H9 (cell line): Measurements from ENCODE around the gene RALGAPA1. TPM values are rescaled to one million over a fixed set of nuclear protein-coding genes. Genes with fewer than 3 reads are reported as not detected.
"Not testable (repeated sequence)": the region's sequence is repeated elsewhere in the genome, so short reads cannot be mapped to it uniquely, and the experiment has no call there.

Experiments
- DNase-seq: peaks from one replicate; pipeline ENCODE4 v3.0.0-alpha.2; 2017
- H2AFZ ChIP-seq: one replicate; pipeline ENCODE4 v1.6.1; 2013; ENCODE audit warnings: mild to moderate bottlenecking, low read length, control low read depth, moderate library complexity
- H2AK5ac ChIP-seq: 2 replicates; pipeline ENCODE4 v1.6.1; 2013; ENCODE audit warnings: low read length, control low read depth, mixed read lengths; ENCODE audit not compliant: insufficient read length
- H2BK120ac ChIP-seq: one replicate; pipeline ENCODE4 v1.6.1; 2013; ENCODE audit warnings: low read depth, mild to moderate bottlenecking, low read length, control low read depth, inconsistent platforms; ENCODE audit not compliant: poor library complexity, severe bottlenecking
- H2BK12ac ChIP-seq: 2 replicates; pipeline ENCODE4 v1.6.1; 2013; ENCODE audit warnings: low read length, control low read depth, mixed read lengths, low read depth; ENCODE audit not compliant: insufficient read length
- H2BK15ac ChIP-seq: 2 replicates; pipeline ENCODE4 v1.6.1; 2013; ENCODE audit warnings: low read depth, low read length, control low read depth
- H2BK20ac ChIP-seq: one replicate; pipeline ENCODE4 v1.6.1; 2013; ENCODE audit warnings: low read depth, mild to moderate bottlenecking, low read length, control low read depth, inconsistent platforms; ENCODE audit not compliant: poor library complexity, severe bottlenecking
- H2BK5ac ChIP-seq: 2 replicates; pipeline ENCODE4 v1.6.1; 2013; ENCODE audit warnings: low read length, control low read depth, mixed read lengths; ENCODE audit not compliant: insufficient read length
- H3K14ac ChIP-seq: 2 replicates; pipeline ENCODE4 v1.6.1; 2013; ENCODE audit warnings: low read length, control low read depth; ENCODE audit not compliant: insufficient read depth
- H3K18ac ChIP-seq: 2 replicates; pipeline ENCODE4 v1.6.1; 2013; ENCODE audit warnings: low read depth, mild to moderate bottlenecking, mixed read lengths, low read length, control low read depth; ENCODE audit not compliant: insufficient read length
- H3K23ac ChIP-seq: 2 replicates; pipeline ENCODE4 v1.6.1; 2013; ENCODE audit warnings: low read length, control low read depth, mixed read lengths, low read depth; ENCODE audit not compliant: insufficient read length
- H3K23me2 ChIP-seq: 2 replicates; pipeline ENCODE4 v1.6.1; 2013; ENCODE audit warnings: low read depth, mild to moderate bottlenecking, mixed read lengths, low read length, control low read depth; ENCODE audit not compliant: insufficient read length, poor library complexity, severe bottlenecking
- H3K27ac ChIP-seq: 2 replicates; pipeline ENCODE4 v1.5.1; 2013; ENCODE audit warnings: low read length, control low read depth, mixed read lengths, low read depth; ENCODE audit not compliant: insufficient read length
- H3K27me3 ChIP-seq: 2 replicates; pipeline ENCODE4 v1.6.1; 2013; ENCODE audit warnings: low read length, control low read depth, inconsistent platforms; ENCODE audit not compliant: insufficient read depth
- H3K4ac ChIP-seq: 2 replicates; pipeline ENCODE4 v1.6.1; 2013; ENCODE audit warnings: low read depth, mild to moderate bottlenecking, control low read depth, inconsistent platforms, low read length, moderate library complexity
- H3K4me1 ChIP-seq: 2 replicates; pipeline ENCODE4 v1.6.1; 2013; ENCODE audit warnings: low read length, control low read depth, inconsistent platforms; ENCODE audit not compliant: insufficient read depth
- H3K4me2 ChIP-seq: 2 replicates; pipeline ENCODE4 v1.6.1; 2013; ENCODE audit warnings: low read length, control low read depth, mixed read lengths; ENCODE audit not compliant: insufficient read length, insufficient read depth
- H3K56ac ChIP-seq: 2 replicates; pipeline ENCODE4 v1.6.1; 2013; ENCODE audit warnings: low read depth, mild to moderate bottlenecking, mixed read lengths, low read length, control low read depth; ENCODE audit not compliant: insufficient read length
- H3K79me1 ChIP-seq: 2 replicates; pipeline ENCODE4 v1.6.1; 2013; ENCODE audit warnings: low read depth, mild to moderate bottlenecking, moderate library complexity, low read length, control low read depth, inconsistent platforms; ENCODE audit not compliant: insufficient read depth, poor library complexity, severe bottlenecking
- H3K79me2 ChIP-seq: 2 replicates; pipeline ENCODE4 v1.6.1; 2013; ENCODE audit warnings: low read length, control low read depth, inconsistent platforms; ENCODE audit not compliant: insufficient read depth
- H3K9ac ChIP-seq: 2 replicates; pipeline ENCODE4 v1.6.1; 2013; ENCODE audit warnings: low read length, control low read depth, mixed read lengths; ENCODE audit not compliant: insufficient read length; ENCODE audit errors: extremely low read depth
- H3K9me3 ChIP-seq: one replicate; pipeline ENCODE4 v1.6.1; 2013; ENCODE audit warnings: low read depth, low read length, inconsistent platforms; ENCODE audit not compliant: control insufficient read depth
- H3T11ph ChIP-seq: one replicate; pipeline ENCODE4 v1.6.1; 2013; ENCODE audit warnings: mild to moderate bottlenecking, low read length, control low read depth, inconsistent platforms
- H4K20me1 ChIP-seq: one replicate; pipeline ENCODE4 v1.6.1; 2013; ENCODE audit not compliant: control insufficient read depth, insufficient read length, insufficient read depth
- H4K5ac ChIP-seq: 2 replicates; pipeline ENCODE4 v1.6.1; 2013; ENCODE audit warnings: low read depth, mild to moderate bottlenecking, mixed read lengths, low read length, control low read depth; ENCODE audit not compliant: insufficient read length
- H4K8ac ChIP-seq: replicated peaks from 2 replicates; pipeline ENCODE4 v1.6.1; 2013; ENCODE audit warnings: low read length, control low read depth, mixed read lengths, low read depth; ENCODE audit not compliant: insufficient read length
- H4K91ac ChIP-seq: 2 replicates; pipeline ENCODE4 v1.6.1; 2013; ENCODE audit warnings: low read depth, mild to moderate bottlenecking, moderate library complexity, mixed read lengths, low read length, control low read depth; ENCODE audit not compliant: insufficient read length
- H3K27ac Mint-ChIP-seq, 3 experiments: 2 replicates in 2 of 3; 3 replicates in 1 of 3; pipeline ENCODE4 v1.8.0; 2020 to 2021; ENCODE audit warnings: mixed read lengths in 3 of 3, mild to moderate bottlenecking in 1 of 3, moderate library complexity in 1 of 3
- H3K27me3 Mint-ChIP-seq: 2 replicates; pipeline ENCODE4 v1.8.0; 2021; ENCODE audit warnings: low read depth, mild to moderate bottlenecking, moderate library complexity, mixed read lengths
- H3K36me3 Mint-ChIP-seq, 3 experiments: 2 replicates in 2 of 3; 3 replicates in 1 of 3; pipeline ENCODE4 v1.8.0; 2020 to 2021; ENCODE audit warnings: low read depth in 3 of 3, mixed read lengths in 3 of 3; ENCODE audit not compliant: insufficient read depth in 1 of 3
- H3K4me1 Mint-ChIP-seq, 2 experiments: 2 replicates each; pipeline ENCODE4 v1.8.0; 2020; ENCODE audit warnings: mixed read lengths in 2 of 2
- H3K4me3 Mint-ChIP-seq, 2 experiments: 2 replicates in 1 of 2; 3 replicates in 1 of 2; pipeline ENCODE4 v1.8.0; 2020 to 2021; ENCODE audit warnings: mild to moderate bottlenecking in 2 of 2, mixed read lengths in 2 of 2, moderate library complexity in 1 of 2
- H3K9me3 Mint-ChIP-seq, 2 experiments: 2 replicates in 1 of 2; 3 replicates in 1 of 2; pipeline ENCODE4 v1.8.0; 2020; ENCODE audit warnings: mild to moderate bottlenecking in 2 of 2, mixed read lengths in 2 of 2, moderate library complexity in 1 of 2
- CTCF ChIP-seq: fragments of 200-600 bp; sonication (generic); conservative IDR thresholded peaks from 3 replicates; pipeline ENCODE4 v1.8.0; 2021; ENCODE audit warnings: antibody characterized with exemption, mild to moderate bottlenecking
- WGBS: extraction: QIAGEN DNeasy Blood & Tissue Kit; methylation state at CpG from one replicate; pipeline ENCODE4 v1.1.7; 2013; ENCODE audit warnings: missing lambda C conversion rate, low lambda C conversion rate, mixed read lengths; ENCODE audit not compliant: insufficient read length; ENCODE audit errors: extremely low coverage; 5-methylcytosine and 5-hydroxymethylcytosine counted together
- total RNA-seq: library from RNA; stranded (reverse); gene quantifications from 2 replicates; pipeline ENCODE4 v1.2.1, GENCODE V29; 2021

The RALGAPA1 gene
- total RNA-seq, 1 experiment from 2014 or later, result 29.8 TPM

DNA sequence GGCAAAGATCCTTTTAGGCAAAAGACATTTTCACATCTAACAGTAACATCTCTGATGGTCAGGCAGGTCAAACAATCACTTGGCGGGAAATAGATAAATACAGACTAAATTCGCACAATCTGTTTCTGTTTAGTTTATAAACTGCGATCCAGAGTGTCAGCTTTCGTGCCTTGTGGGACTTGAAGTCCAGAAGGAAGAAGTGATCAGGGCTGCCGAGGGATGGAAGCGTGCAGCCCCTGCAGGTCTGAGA is 16.8 kb upstream of the RALGAPA1 start:
- no peak overlapping the region for H2BK5ac ChIP-seq
- H4K5ac ChIP-seq, result no peak overlapping the region
- Mint-ChIP-seq H3K27ac (peak overlapping the region; percentile 9 to 31 (median 15); a peak in 3 of 7 replicates), H3K4me1 (peaks cover 12% of the 10 kb centered on the region in 2 experiments), H3K36me3 (peaks cover 0 to 3% (median 0%) of the 10 kb centered on the region in 3 experiments; a peak in 2 of 7 replicates), H3K27me3 (no peaks in the 10 kb centered on the region), H3K9me3 (no peaks in the 10 kb centered on the region; a peak in 1 of 5 replicates), H3K4me3 (peak overlapping the region; percentile 91 to 95)
- H3K4ac ChIP-seq, result no peak overlapping the region
- no peak overlapping the region for H2AK5ac ChIP-seq
- H3T11ph ChIP-seq, result no peak overlapping the region
- TF ChIP-seq CTCF, result no peak
- H3K56ac ChIP-seq, result no peak overlapping the region
- no peak overlapping the region for H4K91ac ChIP-seq
- H3K18ac ChIP-seq, result no peak overlapping the region
- peak overlapping the region; percentile 31 for H3K4me2 ChIP-seq
- H3K27ac ChIP-seq, result no peak overlapping the region
- H3K14ac ChIP-seq, result no peak overlapping the region
- no peak overlapping the region for H4K8ac ChIP-seq
- H3K27me3 ChIP-seq, result no peaks in the 10 kb centered on the region
- no peak overlapping the region for H2BK20ac ChIP-seq
- no peak overlapping the region for H2AFZ ChIP-seq
- H4K20me1 ChIP-seq, result no peaks in the 10 kb centered on the region
- no peak overlapping the region for H2BK12ac ChIP-seq
- DNase-seq, result no peak
- H3K23ac ChIP-seq, result no peak overlapping the region
- WGBS, result no CpG with 5 or more reads among the region's 6 CpGs
- H3K23me2 ChIP-seq, result peaks cover 5% of the 10 kb centered on the region
- no peak overlapping the region for H2BK15ac ChIP-seq
- no peak overlapping the region for H2BK120ac ChIP-seq
- no peaks in the 10 kb centered on the region for H3K9me3 ChIP-seq
- no peaks in the 10 kb centered on the region; the same call in 1 of the 2 replicates for H3K79me2 ChIP-seq
- no peaks in the 10 kb centered on the region for H3K79me1 ChIP-seq
- peak overlapping the region; percentile 23 for H3K9ac ChIP-seq
- no peaks in the 10 kb centered on the region for H3K4me1 ChIP-seq

- not testable (repeated sequence) for H4K5ac ChIP-seq, H3K4me3 Mint-ChIP-seq, H4K8ac ChIP-seq, H3K14ac ChIP-seq, H3K27me3 Mint-ChIP-seq, H3K27me3 ChIP-seq, H3K9me3 Mint-ChIP-seq, H3K23me2 ChIP-seq, H2BK20ac ChIP-seq, H3K9me3 ChIP-seq, H3K4me1 ChIP-seq, H3K27ac Mint-ChIP-seq, DNase-seq, H3K18ac ChIP-seq, H2BK5ac ChIP-seq, H3K9ac ChIP-seq, H3K79me1 ChIP-seq, H2BK15ac ChIP-seq, H2BK12ac ChIP-seq, H3T11ph ChIP-seq, H3K4ac ChIP-seq, H2AK5ac ChIP-seq, H4K91ac ChIP-seq, H3K79me2 ChIP-seq, H3K23ac ChIP-seq, H3K36me3 Mint-ChIP-seq, H2AFZ ChIP-seq, H2BK120ac ChIP-seq, H4K20me1 ChIP-seq, H3K56ac ChIP-seq, H3K27ac ChIP-seq, H3K4me2 ChIP-seq
- WGBS, result no CpG with 5 or more reads among the region's 55 CpGs
- H3K4me1 Mint-ChIP-seq, result peaks cover 12% of the 10 kb centered on the region in 2 experiments
Observed at GRCh38 chr14:35824446-35825165, 15.5 kb upstream of the RALGAPA1 start.
